LNCaP clone FGC (cell line): ENCODE data around the gene RAB23.

Source experiments
- DNase-seq: peaks from one replicate; pipeline ENCODE4 v3.0.0-alpha.2; 2011; ENCODE audit warnings: low read depth
- H3K4me3 ChIP-seq: 2 replicates; pipeline ENCODE4 v1.5.1; 2011; ENCODE audit warnings: mild to moderate bottlenecking, low read depth, low read length, control low read depth
- TF ChIP-seq, protein P1 (sequence below): IDR thresholded peaks from 2 replicates; pipeline ENCODE4 v1.5.1; 2012; ENCODE audit warnings: mild to moderate bottlenecking; ENCODE audit not compliant: control insufficient read depth, insufficient read depth; ENCODE audit errors: extremely low read depth

The RAB23 gene

DNA sequence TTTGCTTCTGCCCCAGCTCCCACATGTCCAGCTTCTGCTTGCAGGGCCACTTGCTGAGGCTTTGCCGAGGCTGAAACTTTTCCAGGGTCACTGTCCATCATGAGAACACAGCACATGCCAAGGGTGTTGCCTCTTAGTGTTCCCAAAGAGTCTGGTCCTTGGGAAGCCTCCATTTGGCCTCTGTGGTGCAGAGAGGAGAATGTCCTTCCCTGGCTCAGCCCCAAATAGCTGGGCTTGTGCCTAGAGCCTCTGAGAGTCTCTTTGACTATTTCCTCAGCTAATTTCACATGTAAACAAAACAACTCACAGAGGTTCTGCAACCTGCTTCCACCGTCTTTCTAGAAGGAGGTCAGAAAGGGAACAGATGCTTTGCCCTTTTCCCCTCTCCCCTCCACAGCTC lies 40.4 kb upstream of the RAB23 start:
- H3K4me3 ChIP-seq, result no peak overlapping the region
- DNase-seq, result no peak
- TF ChIP-seq, protein P1, sequence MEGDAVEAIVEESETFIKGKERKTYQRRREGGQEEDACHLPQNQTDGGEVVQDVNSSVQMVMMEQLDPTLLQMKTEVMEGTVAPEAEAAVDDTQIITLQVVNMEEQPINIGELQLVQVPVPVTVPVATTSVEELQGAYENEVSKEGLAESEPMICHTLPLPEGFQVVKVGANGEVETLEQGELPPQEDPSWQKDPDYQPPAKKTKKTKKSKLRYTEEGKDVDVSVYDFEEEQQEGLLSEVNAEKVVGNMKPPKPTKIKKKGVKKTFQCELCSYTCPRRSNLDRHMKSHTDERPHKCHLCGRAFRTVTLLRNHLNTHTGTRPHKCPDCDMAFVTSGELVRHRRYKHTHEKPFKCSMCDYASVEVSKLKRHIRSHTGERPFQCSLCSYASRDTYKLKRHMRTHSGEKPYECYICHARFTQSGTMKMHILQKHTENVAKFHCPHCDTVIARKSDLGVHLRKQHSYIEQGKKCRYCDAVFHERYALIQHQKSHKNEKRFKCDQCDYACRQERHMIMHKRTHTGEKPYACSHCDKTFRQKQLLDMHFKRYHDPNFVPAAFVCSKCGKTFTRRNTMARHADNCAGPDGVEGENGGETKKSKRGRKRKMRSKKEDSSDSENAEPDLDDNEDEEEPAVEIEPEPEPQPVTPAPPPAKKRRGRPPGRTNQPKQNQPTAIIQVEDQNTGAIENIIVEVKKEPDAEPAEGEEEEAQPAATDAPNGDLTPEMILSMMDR, result no peak

DNA sequence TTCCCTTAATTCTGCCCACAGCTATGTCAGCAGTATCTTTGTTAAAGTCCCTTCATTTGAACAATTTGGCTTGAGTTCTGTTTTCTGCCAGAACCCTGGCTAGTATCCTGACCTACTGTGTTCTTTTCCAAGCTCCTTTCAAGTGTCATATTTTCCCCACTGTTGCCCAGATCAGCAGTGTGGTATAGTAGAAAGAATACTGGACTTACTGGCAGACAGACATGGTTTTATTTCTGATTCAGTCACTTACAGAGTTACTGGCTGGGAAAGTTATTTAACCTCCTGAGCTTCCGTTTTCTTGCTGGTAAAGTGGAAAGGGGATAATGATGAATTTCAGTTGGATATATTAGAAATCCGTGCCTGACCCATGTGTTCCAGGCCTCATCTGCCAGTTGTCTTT lies 39.8 kb upstream of the RAB23 start:
- no peak overlapping the region for H3K4me3 ChIP-seq
- TF ChIP-seq, protein P1, result no peak
- DNase-seq, result no peak

DNA sequence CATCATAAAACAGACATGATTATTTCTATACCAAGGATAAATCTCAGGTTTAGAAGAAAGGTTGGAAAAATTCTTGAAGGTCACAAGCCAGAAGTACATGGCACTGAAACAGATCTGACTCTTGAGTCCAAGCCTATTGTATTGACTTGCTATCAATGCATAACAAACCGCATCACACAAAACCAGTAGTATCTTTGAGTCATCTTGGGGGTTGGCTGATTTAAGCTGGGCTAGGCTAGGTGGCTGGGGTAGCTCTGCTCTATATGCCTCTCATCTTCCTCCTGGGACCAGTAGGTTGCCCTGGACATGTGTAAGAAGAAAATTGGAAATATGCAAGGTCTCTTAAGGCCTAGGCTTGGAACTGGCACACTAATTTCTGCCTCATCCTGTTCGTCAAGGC lies 37.0 kb upstream of the RAB23 start:
- no peak overlapping the region for H3K4me3 ChIP-seq
- TF ChIP-seq, protein P1, result no peak
- DNase-seq, result no peak

DNA sequence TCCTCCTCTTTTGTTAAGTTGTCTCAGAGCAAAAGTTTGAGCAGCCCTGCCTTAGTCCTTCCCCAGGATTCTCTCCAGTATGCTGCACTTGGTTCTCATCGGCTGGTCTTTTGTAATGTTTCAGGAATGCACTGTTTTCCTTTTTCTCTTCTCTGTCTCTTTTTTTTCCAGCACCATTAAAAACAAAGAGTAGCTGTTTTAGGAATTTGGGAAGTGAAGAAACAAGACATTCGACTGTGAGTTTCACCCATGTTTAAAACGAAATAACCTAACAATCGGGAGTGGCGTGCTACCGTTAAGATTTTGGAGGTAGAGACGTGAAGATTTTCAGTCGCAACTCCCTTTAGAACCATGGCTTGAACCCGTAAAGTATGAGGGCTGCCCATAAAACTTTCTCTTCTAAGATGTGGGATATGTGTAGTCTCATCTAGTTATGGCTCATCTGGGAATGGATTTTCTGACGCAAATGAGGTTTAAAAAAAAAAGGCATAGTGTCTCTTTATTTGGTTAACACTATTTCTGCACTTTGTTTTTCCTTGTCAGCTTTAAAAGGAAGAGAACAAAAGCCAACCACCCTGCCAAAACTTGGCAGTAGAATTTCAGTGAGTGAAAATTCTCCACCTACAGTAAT lies 35.9 kb upstream of the RAB23 start:
- no peak for DNase-seq
- TF ChIP-seq, protein P1, result no peak
- H3K4me3 ChIP-seq, result no peak overlapping the region

DNA sequence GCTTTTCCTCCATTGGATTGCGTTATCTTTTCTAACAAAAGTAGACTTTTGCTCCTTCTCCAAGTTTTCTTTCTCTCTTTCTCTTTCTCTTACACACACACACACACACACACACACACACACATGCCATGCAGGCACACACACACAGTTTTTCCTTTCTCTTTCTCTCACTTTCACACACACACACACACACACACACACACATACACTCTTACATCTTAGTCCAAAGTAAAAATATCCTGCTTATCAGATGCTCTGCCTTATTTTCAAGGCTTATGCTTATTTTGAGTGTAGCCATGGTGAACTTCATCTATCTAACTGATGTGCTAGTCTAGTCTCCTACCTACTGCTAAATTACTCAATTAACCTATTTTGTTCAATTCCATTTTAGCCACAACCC lies 34.4 kb upstream of the RAB23 start:
- TF ChIP-seq, protein P1, result no peak
- no peak overlapping the region for H3K4me3 ChIP-seq
- no peak for DNase-seq

DNA sequence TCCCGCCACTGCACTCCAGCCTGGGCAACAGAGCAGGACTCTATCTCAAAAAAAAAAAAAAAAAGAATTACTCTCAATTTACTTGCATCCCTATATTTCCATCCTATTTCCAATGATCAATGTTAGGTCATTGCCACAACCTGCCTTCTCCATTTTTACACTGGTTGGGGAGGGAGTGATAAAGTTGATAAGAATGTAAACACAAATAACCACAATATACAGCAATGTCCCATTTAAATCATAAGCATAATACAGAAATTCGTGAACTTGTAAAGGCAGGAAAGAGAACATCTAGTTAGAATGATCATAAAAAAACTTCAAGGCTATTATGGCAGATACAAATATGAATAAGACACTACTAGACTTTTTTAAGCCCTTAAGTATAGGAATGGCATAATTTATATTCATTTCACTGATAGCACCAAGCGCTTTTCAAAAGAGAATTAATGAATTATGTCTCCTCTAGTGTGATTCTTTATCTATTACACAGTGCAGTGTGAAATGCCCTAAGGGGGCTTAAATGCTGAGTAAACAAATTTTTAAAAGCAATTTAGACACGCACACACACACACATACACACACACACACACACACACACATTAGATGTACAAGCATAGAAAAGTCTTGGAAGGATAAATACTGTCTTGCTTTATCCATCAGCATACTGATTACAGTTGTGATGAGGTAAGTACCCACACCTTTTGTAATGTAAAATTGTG lies 33.5 kb upstream of the RAB23 start:
- no peak overlapping the region for H3K4me3 ChIP-seq
- no peak for DNase-seq
- TF ChIP-seq, protein P1, result no peak
